Measurements from ENCODE around the gene NAA10.

NAA10 gene

GRCh38 chrX:153966841-153967535 is 32.2 kb upstream of the NAA10 start:
- no peak for DNase-seq

GRCh38 chrX:153966283-153966688 is 31.4 kb upstream of the NAA10 start:
- DNase-seq, result no peak

GRCh38 chrX:153965406-153965805 is 30.6 kb upstream of the NAA10 start:
- no peak for DNase-seq

GRCh38 chrX:153964105-153964504 is 29.3 kb upstream of the NAA10 start:
- DNase-seq, result no peak

- no peak for DNase-seq
Measured at GRCh38 chrX:153963546-153963945, 28.7 kb upstream of the NAA10 start.

- no peak for DNase-seq
Measured at GRCh38 chrX:153961292-153961691, 26.5 kb upstream of the NAA10 start.

GRCh38 chrX:153960786-153961185 is 25.9 kb upstream of the NAA10 start:
- no peak for DNase-seq

- no peak for DNase-seq
Measured at GRCh38 chrX:153960077-153960476, 25.2 kb upstream of the NAA10 start.

GRCh38 chrX:153959649-153960048 is 24.8 kb upstream of the NAA10 start:
- no peak for DNase-seq

GRCh38 chrX:153958605-153959004 is 23.8 kb upstream of the NAA10 start:
- DNase-seq, result no peak

GRCh38 chrX:153957224-153957623 is 22.4 kb upstream of the NAA10 start:
- no peak for DNase-seq

- no peak for DNase-seq
Measured at GRCh38 chrX:153956044-153956907, 21.4 kb upstream of the NAA10 start.

- DNase-seq, result no peak
Measured at GRCh38 chrX:153955228-153955732, 20.4 kb upstream of the NAA10 start.

- no peak for DNase-seq
Measured at GRCh38 chrX:153954558-153955227, 19.9 kb upstream of the NAA10 start.

- DNase-seq, result no peak
Measured at GRCh38 chrX:153953892-153954557, 19.2 kb upstream of the NAA10 start.

GRCh38 chrX:153953342-153953830 is 18.5 kb upstream of the NAA10 start:
- DNase-seq, result no peak

- DNase-seq, result no peak
Measured at GRCh38 chrX:153952373-153953026, 17.7 kb upstream of the NAA10 start.

- no peak for DNase-seq
Measured at GRCh38 chrX:153951683-153952372, 17.0 kb upstream of the NAA10 start.

- DNase-seq, result no peak
Measured at GRCh38 chrX:153950127-153950526, 15.3 kb upstream of the NAA10 start.

- DNase-seq, result no peak
Measured at GRCh38 chrX:153948847-153949805, 14.3 kb upstream of the NAA10 start.
